IMR-90 (cell line): ENCODE results near the gene FOXS1. TPM values are rescaled to one million over a fixed set of nuclear protein-coding genes. Genes with fewer than 3 reads are reported as not detected.

Experiments used
- ATAC-seq: fragments of 200-7000 bp; cut with Tn5 transposase; 2 replicates; pipeline ENCODE4 v1.9.1; 2020; ENCODE audit warnings: low read depth, mild to moderate bottlenecking, moderate library complexity
- BruUV-seq: library from RNA; stranded (reverse); fragments of 400-500 nt; replicated peaks from 2 replicates; lab custom pipeline; 2021; lab: Mats Ljungman, UMichigan
- CTCF ChIA-PET: fragments of 300-600 bp; formaldehyde crosslinking; extraction: SDS; loops from one replicate; lab custom pipeline; 2021; ENCODE audit warnings: antibody characterized with exemption; lab: Yijun Ruan, JAX
- POLR2A ChIA-PET: fragments of 300-600 bp; sonication (Branson Sonifier 250); formaldehyde crosslinking; loops from one replicate; lab custom pipeline; 2022; ENCODE audit warnings: antibody characterized with exemption; ENCODE audit not compliant: unreplicated experiment; lab: Charles Lee
- DNase-seq: peaks from one replicate; pipeline ENCODE4 v3.0.0; 2013
- H2AFZ ChIP-seq: replicated peaks from 2 replicates; pipeline ENCODE3; 2013; ENCODE audit warnings: low read length, mild to moderate bottlenecking; ENCODE audit not compliant: poor library complexity
- H2AK5ac ChIP-seq: 2 replicates; pipeline ENCODE4 v1.6.1; 2013; ENCODE audit warnings: low read depth, low read length, inconsistent platforms
- H2AK9ac ChIP-seq: replicated peaks from 2 replicates; pipeline ENCODE3; 2013; ENCODE audit warnings: mild to moderate bottlenecking, low read depth, low read length, moderate library complexity; ENCODE audit not compliant: poor library complexity
- H2BK120ac ChIP-seq: 2 replicates; pipeline ENCODE4 v1.6.1; 2013; ENCODE audit warnings: low read depth, low read length, inconsistent platforms
- H2BK15ac ChIP-seq: 3 replicates; pipeline ENCODE4 v1.6.1; 2013; ENCODE audit warnings: low read depth, low read length, inconsistent platforms
- H2BK20ac ChIP-seq: 2 replicates; pipeline ENCODE4 v1.6.1; 2013; ENCODE audit warnings: low read depth, mild to moderate bottlenecking, inconsistent platforms, low read length, moderate library complexity
- H2BK5ac ChIP-seq: 2 replicates; pipeline ENCODE4 v1.6.1; 2013; ENCODE audit warnings: mild to moderate bottlenecking, low read depth, low read length, inconsistent platforms; ENCODE audit not compliant: poor library complexity, severe bottlenecking
- H3K14ac ChIP-seq: replicated peaks from 2 replicates; pipeline ENCODE4 v1.6.1; 2013; ENCODE audit warnings: low read depth, low read length, inconsistent platforms
- H3K18ac ChIP-seq: 2 replicates; pipeline ENCODE4 v1.6.1; 2013; ENCODE audit warnings: low read depth, low read length, control low read depth
- H3K23ac ChIP-seq: 2 replicates; pipeline ENCODE4 v1.6.1; 2013; ENCODE audit warnings: low read depth, low read length, inconsistent platforms
- H3K27ac ChIP-seq: 2 replicates; pipeline ENCODE4 v1.5.1; 2013; ENCODE audit warnings: mild to moderate bottlenecking, control low read depth, low read length; ENCODE audit not compliant: insufficient read depth
- H3K27me3 ChIP-seq: 2 replicates; pipeline ENCODE4 v1.6.1; 2013; ENCODE audit warnings: low read length; ENCODE audit not compliant: control insufficient read depth, insufficient read depth
- H3K36me3 ChIP-seq: 2 replicates; pipeline ENCODE4 v1.6.1; 2013; ENCODE audit warnings: low read length, mixed read lengths; ENCODE audit not compliant: control insufficient read depth, insufficient read depth
- H3K4ac ChIP-seq: 2 replicates; pipeline ENCODE4 v1.6.1; 2013; ENCODE audit warnings: low read depth, low read length, inconsistent platforms
- H3K4me1 ChIP-seq: 2 replicates; pipeline ENCODE4 v1.6.1; 2013; ENCODE audit warnings: low read length, mixed read lengths; ENCODE audit not compliant: control insufficient read depth, insufficient read depth
- H3K4me2 ChIP-seq: 2 replicates; pipeline ENCODE4 v1.6.1; 2013; ENCODE audit warnings: low read depth, mild to moderate bottlenecking, control low read depth, low read length, moderate library complexity
- H3K4me3 ChIP-seq: 2 replicates; pipeline ENCODE4 v1.5.1; 2013; ENCODE audit warnings: low read depth, mild to moderate bottlenecking, control low read depth, low read length, moderate library complexity; ENCODE audit not compliant: insufficient read depth
- H3K56ac ChIP-seq: 2 replicates; pipeline ENCODE4 v1.6.1; 2013; ENCODE audit warnings: low read length, inconsistent platforms; ENCODE audit not compliant: insufficient read depth; ENCODE audit errors: extremely low read depth
- H3K79me1 ChIP-seq, 2 experiments: 2 replicates each; pipeline ENCODE4 v1.6.1; 2013; ENCODE audit warnings: low read length in 2 of 2, inconsistent platforms in 1 of 2, low read depth in 1 of 2
- H3K9ac ChIP-seq: 2 replicates; pipeline ENCODE4 v1.6.1; 2013; ENCODE audit warnings: low read depth, low read length, control low read depth
- H3K9me1 ChIP-seq: 2 replicates; pipeline ENCODE4 v1.6.1; 2013; ENCODE audit warnings: low read length, inconsistent platforms; ENCODE audit not compliant: insufficient read depth
- H3K9me3 ChIP-seq: 2 replicates; pipeline ENCODE4 v1.6.1; 2013; ENCODE audit warnings: low read length; ENCODE audit not compliant: control insufficient read depth, insufficient read depth
- H4K20me1 ChIP-seq: 2 replicates; pipeline ENCODE4 v1.6.1; 2013; ENCODE audit warnings: low read length, inconsistent platforms; ENCODE audit not compliant: insufficient read depth
- H4K5ac ChIP-seq: 2 replicates; pipeline ENCODE4 v1.6.1; 2013; ENCODE audit warnings: mild to moderate bottlenecking, low read depth, low read length, control low read depth
- H4K8ac ChIP-seq, 2 experiments: 2 replicates each; pipeline ENCODE4 v1.6.1; 2013; ENCODE audit warnings: low read depth in 2 of 2, low read length in 2 of 2, control low read depth in 1 of 2, inconsistent platforms in 1 of 2
- H4K91ac ChIP-seq: 2 replicates; pipeline ENCODE4 v1.6.1; 2013; ENCODE audit warnings: low read depth, low read length, inconsistent platforms; ENCODE audit not compliant: insufficient read depth
- BHLHE40 ChIP-seq: fragments of 150-350 bp; IDR thresholded peaks from 2 replicates; pipeline ENCODE4 v1.6.1; 2016; ENCODE audit warnings: mild to moderate bottlenecking, low read depth, low read length
- FOS ChIP-seq: fragments of 150-350 bp; IDR thresholded peaks from 2 replicates; pipeline ENCODE4 v1.6.1; 2016; ENCODE audit warnings: low read depth, low read length
- MAZ ChIP-seq: IDR thresholded peaks from 2 replicates; pipeline ENCODE4 v1.6.1; 2012; ENCODE audit warnings: low read depth, mild to moderate bottlenecking, low read length, improper control_type of control experiment, moderate library complexity, borderline replicate concordance
- POLR2A ChIP-seq: IDR thresholded peaks from 2 replicates; pipeline ENCODE4 v1.6.1; 2012; ENCODE audit warnings: mild to moderate bottlenecking, low read depth, low read length
- SMC3 ChIP-seq: fragments of 150-350 bp; IDR thresholded peaks from 2 replicates; pipeline ENCODE4 v1.6.1; 2016; ENCODE audit warnings: low read depth, mild to moderate bottlenecking, antibody characterized with exemption, low read length, moderate library complexity
- WGBS, 2 experiments: methylation state at CpG; one replicate each; pipeline versions ENCODE4 v1.1.5 to v1.1.7; 2013; ENCODE audit warnings: missing lambda C conversion rate in 2 of 2; ENCODE audit not compliant: insufficient read length in 1 of 2; ENCODE audit errors: extremely low coverage in 2 of 2; 5-methylcytosine and 5-hydroxymethylcytosine counted together
- dilution Hi-C: fragments of 300-500 bp; cut with HindIII; formaldehyde crosslinking; loops from one replicate; pipeline ENCODE4 v1.14.3; 2018; ENCODE audit warnings: low sequenced_read_pairs; ENCODE audit not compliant: unreplicated experiment
- in situ Hi-C: fragments of 300-500 bp; cut with MboI; formaldehyde crosslinking; loops from 3 replicates; pipeline ENCODE4 v1.14.3; 2019; ENCODE audit warnings: low sequenced_read_pairs, inconsistent platforms, mixed read lengths
- intact Hi-C: fragments of 100-400 bp; cut with micrococcal nuclease; formaldehyde crosslinking; loops from 2 replicates; pipeline ENCODE4 v1.10.0; 2022
- polyA plus RNA-seq, 3 experiments: library from polyadenylated mRNA; depleted of rRNA; stranded (reverse); fragments of >200 nt; gene quantifications; 2 replicates each; pipeline ENCODE4 v1.2.3, GENCODE V29; 2012; ENCODE audit warnings: low replicate concordance in 1 of 3
- total RNA-seq: library from RNA; depleted of rRNA; stranded (reverse); fragments of >200 nt; gene quantifications from 2 replicates; pipeline ENCODE4 v1.2.3, GENCODE V29; 2012

The FOXS1 gene
- total and polyA plus RNA-seq, 2 of the 4 experiments (the other 2 are of a cell fraction) = not detected

DNA sequence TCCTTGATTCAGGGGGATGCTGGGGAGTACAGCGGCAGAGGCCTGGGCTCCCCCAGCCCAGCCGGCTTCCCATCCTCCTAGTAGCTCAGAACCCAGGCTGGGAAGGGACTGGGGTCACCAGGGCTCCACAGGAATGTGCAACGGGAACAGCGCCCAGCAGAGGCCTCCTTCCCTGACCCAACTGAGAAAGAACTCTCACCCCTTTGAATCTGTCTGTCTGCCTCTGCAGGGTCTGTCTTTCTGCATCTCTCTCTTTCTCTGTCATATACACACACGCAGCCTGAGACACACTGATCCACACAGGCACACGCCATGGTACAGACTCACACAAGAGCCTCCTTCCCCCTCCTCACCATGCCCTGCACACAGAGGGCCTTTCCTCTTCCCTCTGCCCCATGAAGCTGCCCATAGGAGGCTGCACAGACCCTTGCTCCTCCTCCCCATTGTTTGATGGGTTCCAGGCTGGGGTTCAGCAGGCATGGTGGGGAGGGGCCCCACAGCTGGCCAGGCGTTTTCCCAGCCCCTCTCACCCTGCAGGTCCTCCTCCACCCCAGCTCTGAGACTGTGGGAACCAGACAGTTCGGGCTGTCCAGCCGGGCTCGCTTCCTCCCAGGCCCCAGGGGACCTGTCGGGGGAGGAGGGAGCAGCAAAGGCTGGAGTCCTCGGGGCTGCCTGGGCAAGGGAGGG is 2.8 kb downstream of the FOXS1 start:
- WGBS, 2 experiments = 36% methylated on average over 6 of the region's 12 CpGs; no CpG with 5 or more reads in 1 of the 2 experiments
- no peaks in the 10 kb centered on the region for H3K9me3 ChIP-seq
- TF ChIP-seq MAZ (no peak), POLR2A (no peak), BHLHE40 (no peak), FOS (no peak), SMC3 (no peak)

More for the DNA sequence above, 2.8 kb downstream of the FOXS1 start:
- H3K9me1 ChIP-seq = peaks cover 16% of the 10 kb centered on the region
- H3K14ac ChIP-seq = peak overlapping the region; percentile 24; the same call in 1 of the 2 replicates
- no peak overlapping the region for H4K5ac ChIP-seq
- peak overlapping the region; percentile 19 for H2AFZ ChIP-seq
- peak overlapping the region; percentile 63 for H3K4ac ChIP-seq
- intact Hi-C loops (no loop called here), dilution Hi-C loops (no loop called here), in situ Hi-C loops (loop anchor here (25.0 kb wide), 2 partner anchors 645 to 820 kb away; partner anchors contain the start of gene C20orf203)
- peak; percentile 80 for ATAC-seq
- no peaks in the 10 kb centered on the region for H3K79me1 ChIP-seq
- no peaks in the 10 kb centered on the region for H3K36me3 ChIP-seq
- H4K20me1 ChIP-seq = peaks cover 19% of the 10 kb centered on the region
- peak overlapping the region; percentile 27; the same call in 1 of the 2 replicates for H3K4me2 ChIP-seq
- CTCF ChIA-PET = interaction anchor here (1.0 kb wide), 1 partner anchor 13 kb away, joined by 3 read pairs; no protein-coding TSS in a partner anchor
- peaks cover 8% of the 10 kb centered on the region for H3K27me3 ChIP-seq
- H2BK120ac ChIP-seq = peak overlapping the region; percentile 69; the same call in 1 of the 2 replicates
- H3K9ac ChIP-seq = no peak overlapping the region
- no peak overlapping the region for H3K18ac ChIP-seq
- no peak overlapping the region for H2BK20ac ChIP-seq
- peaks cover 15% of the 10 kb centered on the region for H3K4me1 ChIP-seq
- H3K4me3 ChIP-seq = no peak overlapping the region
- POLR2A ChIA-PET = interaction anchor here (0.6 kb wide), 1 partner anchor 97 kb away, joined by 3 read pairs; no protein-coding TSS in a partner anchor
- H2BK15ac ChIP-seq = no peak overlapping the region
- H4K91ac ChIP-seq = no peak overlapping the region; the same call in 1 of the 2 replicates
- no peak overlapping the region for H3K27ac ChIP-seq
- H3K56ac ChIP-seq = no peak overlapping the region
- peak; percentile 59 for DNase-seq
- BruUV-seq = no TSS peak
- no peak overlapping the region for H3K23ac ChIP-seq
- peak overlapping the region; percentile 94; the same call in 1 of the 2 replicates for H2AK5ac ChIP-seq
- H4K8ac ChIP-seq = peak overlapping the region in 1 of 2 experiments; percentile 42; a peak in 1 of 4 replicates
- H2AK9ac ChIP-seq = peak overlapping the region; percentile 38
- no peak overlapping the region for H2BK5ac ChIP-seq
